ENCODE results near the gene SHC1.

Gene SHC1

DNA sequence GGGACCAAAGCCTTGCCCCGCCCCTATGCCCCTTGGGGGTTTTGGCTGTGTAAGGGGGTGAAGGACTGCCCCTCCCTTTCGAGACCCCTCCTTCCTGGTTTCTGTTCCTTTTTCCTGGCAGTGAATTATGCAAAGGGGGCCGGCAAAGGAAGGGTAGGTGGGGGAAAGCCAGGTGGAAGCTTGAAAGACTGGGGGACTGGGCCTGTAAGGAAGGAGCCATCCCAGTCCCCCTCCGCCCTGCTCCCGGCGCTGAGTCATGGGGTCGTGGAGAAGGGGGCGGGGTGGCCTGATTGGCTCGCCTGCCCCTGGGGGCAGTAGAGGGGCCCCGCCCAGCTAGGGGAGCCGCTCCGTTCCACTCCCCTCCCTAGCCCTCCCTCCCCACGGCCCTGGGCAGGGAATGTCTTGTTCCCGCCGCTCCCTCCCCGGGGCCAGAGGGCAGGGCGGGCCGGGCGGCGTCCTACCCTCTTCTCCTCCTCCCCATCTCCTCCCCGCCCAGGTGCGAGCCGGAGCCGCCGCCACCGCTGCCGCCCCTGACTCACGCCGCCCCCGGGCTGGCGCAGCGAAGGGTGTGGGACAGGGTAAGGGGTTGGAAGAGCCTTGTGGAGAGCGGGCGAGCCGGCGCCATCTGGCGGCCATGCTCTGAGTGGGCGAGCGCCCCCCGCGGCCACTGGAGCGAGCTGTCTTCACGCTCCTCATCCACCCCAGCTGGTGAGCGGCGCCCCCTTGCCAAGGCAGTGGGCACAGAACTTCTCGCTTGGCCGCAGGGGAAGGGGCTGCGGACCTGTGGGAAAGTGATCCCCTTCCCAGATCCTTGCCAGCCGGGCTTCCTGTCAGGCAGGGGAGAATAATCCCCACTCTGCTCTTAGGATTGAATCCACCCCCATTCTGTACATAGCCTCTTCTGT is 46.7 kb upstream of the SHC1 start (continued):
- TF ChIP-seq ZNF133 (tag by site-specific recombination; IDR thresholded peaks at IDR 0.05) = no peak
- no peak for TF ChIP-seq ZNF239 (tag by site-specific recombination; IDR thresholded peaks at IDR 0.05)
- no peak for TF ChIP-seq ZNF274 (IDR thresholded peaks at IDR 0.05; ENCODE audit: low read length)
- TF ChIP-seq ZNF274 (tag by site-specific recombination; IDR thresholded peaks at IDR 0.05; ENCODE audit: borderline replicate concordance) = no peak
- no peak for TF ChIP-seq ZNF837 (tag by site-specific recombination; IDR thresholded peaks at IDR 0.05)
- TF ChIP-seq ZNF423 (tag by site-specific recombination; IDR thresholded peaks at IDR 0.05) = no peak
- TF ChIP-seq ZNF785 (tag by site-specific recombination; IDR thresholded peaks at IDR 0.05) = peak; percentile 64
- TF ChIP-seq MEIS1 (CRISPR knock-in tag; IDR thresholded peaks at IDR 0.05; ENCODE audit: borderline replicate concordance) = no peak
- no peak; the same call in 1 of the 2 replicates for TF ChIP-seq MYNN (tag by site-specific recombination; IDR thresholded peaks at IDR 0.05; ENCODE audit: borderline replicate concordance)
- no peak for TF ChIP-seq ZNF555 (tag by site-specific recombination; conservative IDR thresholded peaks at IDR 0.05)
- TF ChIP-seq ZNF48 (tag by site-specific recombination; IDR thresholded peaks at IDR 0.05) = no peak
- TF ChIP-seq KLF7 (tag by site-specific recombination; IDR thresholded peaks at IDR 0.05; ENCODE audit: borderline replicate concordance) = peak; percentile 98
- peak; percentile 99 for TF ChIP-seq ZFHX2 (tag by site-specific recombination; conservative IDR thresholded peaks at IDR 0.05)
- 0 out of 2 replicates have a peak, but pooled peaks have one; percentile 23 for TF ChIP-seq ZNF302 (tag by site-specific recombination; IDR thresholded peaks at IDR 0.05; ENCODE audit: low read depth)
- TF ChIP-seq ZNF211 (tag by site-specific recombination; IDR thresholded peaks at IDR 0.05; ENCODE audit: low read depth) = no peak
- TF ChIP-seq, protein P1, sequence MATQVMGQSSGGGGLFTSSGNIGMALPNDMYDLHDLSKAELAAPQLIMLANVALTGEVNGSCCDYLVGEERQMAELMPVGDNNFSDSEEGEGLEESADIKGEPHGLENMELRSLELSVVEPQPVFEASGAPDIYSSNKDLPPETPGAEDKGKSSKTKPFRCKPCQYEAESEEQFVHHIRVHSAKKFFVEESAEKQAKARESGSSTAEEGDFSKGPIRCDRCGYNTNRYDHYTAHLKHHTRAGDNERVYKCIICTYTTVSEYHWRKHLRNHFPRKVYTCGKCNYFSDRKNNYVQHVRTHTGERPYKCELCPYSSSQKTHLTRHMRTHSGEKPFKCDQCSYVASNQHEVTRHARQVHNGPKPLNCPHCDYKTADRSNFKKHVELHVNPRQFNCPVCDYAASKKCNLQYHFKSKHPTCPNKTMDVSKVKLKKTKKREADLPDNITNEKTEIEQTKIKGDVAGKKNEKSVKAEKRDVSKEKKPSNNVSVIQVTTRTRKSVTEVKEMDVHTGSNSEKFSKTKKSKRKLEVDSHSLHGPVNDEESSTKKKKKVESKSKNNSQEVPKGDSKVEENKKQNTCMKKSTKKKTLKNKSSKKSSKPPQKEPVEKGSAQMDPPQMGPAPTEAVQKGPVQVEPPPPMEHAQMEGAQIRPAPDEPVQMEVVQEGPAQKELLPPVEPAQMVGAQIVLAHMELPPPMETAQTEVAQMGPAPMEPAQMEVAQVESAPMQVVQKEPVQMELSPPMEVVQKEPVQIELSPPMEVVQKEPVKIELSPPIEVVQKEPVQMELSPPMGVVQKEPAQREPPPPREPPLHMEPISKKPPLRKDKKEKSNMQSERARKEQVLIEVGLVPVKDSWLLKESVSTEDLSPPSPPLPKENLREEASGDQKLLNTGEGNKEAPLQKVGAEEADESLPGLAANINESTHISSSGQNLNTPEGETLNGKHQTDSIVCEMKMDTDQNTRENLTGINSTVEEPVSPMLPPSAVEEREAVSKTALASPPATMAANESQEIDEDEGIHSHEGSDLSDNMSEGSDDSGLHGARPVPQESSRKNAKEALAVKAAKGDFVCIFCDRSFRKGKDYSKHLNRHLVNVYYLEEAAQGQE (tag by site-specific recombination; IDR thresholded peaks at IDR 0.05) = peak; percentile 61
- TF ChIP-seq ZBTB20 (tag by site-specific recombination; IDR thresholded peaks at IDR 0.05) = peak; percentile 96
- no peak for TF ChIP-seq ZFP41 (tag by site-specific recombination; IDR thresholded peaks at IDR 0.05; ENCODE audit: borderline replicate concordance)
- peak; percentile 100 for TF ChIP-seq HIC1 (tag by site-specific recombination; IDR thresholded peaks at IDR 0.05)
- TF ChIP-seq ZNF138 (tag by site-specific recombination; IDR thresholded peaks at IDR 0.05; ENCODE audit: borderline replicate concordance) = no peak
- peak; percentile 100 for TF ChIP-seq CTCF (tag by site-specific recombination; IDR thresholded peaks at IDR 0.05)
- peak; percentile 13; the same call in 1 of the 2 replicates for TF ChIP-seq ZNF146 (tag by site-specific recombination; IDR thresholded peaks at IDR 0.05)
- TF ChIP-seq ZNF157 (tag by site-specific recombination; IDR thresholded peaks at IDR 0.05) = no peak
- no peak for TF ChIP-seq ZNF530 (tag by site-specific recombination; IDR thresholded peaks at IDR 0.05; ENCODE audit: low read depth)
- TF ChIP-seq, protein P2, sequence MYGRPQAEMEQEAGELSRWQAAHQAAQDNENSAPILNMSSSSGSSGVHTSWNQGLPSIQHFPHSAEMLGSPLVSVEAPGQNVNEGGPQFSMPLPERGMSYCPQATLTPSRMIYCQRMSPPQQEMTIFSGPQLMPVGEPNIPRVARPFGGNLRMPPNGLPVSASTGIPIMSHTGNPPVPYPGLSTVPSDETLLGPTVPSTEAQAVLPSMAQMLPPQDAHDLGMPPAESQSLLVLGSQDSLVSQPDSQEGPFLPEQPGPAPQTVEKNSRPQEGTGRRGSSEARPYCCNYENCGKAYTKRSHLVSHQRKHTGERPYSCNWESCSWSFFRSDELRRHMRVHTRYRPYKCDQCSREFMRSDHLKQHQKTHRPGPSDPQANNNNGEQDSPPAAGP (tag by site-specific recombination; IDR thresholded peaks at IDR 0.05) = peak; percentile 98
- no peak for TF ChIP-seq ZNF701 (tag by site-specific recombination; IDR thresholded peaks at IDR 0.05)
- TF ChIP-seq ZNF266 (tag by site-specific recombination; IDR thresholded peaks at IDR 0.05; ENCODE audit: low read depth) = no peak
- 0 out of 2 replicates have a peak, but pooled peaks have one; percentile 15 for TF ChIP-seq PBX3 (CRISPR knock-in tag; IDR thresholded peaks at IDR 0.05)
- TF ChIP-seq ZNF248 (tag by site-specific recombination; IDR thresholded peaks at IDR 0.05) = no peak
- no peak for TF ChIP-seq ZNF140 (tag by site-specific recombination; IDR thresholded peaks at IDR 0.05)
- TF ChIP-seq ZSCAN23 (tag by site-specific recombination; IDR thresholded peaks at IDR 0.05) = 0 out of 2 replicates have a peak, but pooled peaks have one; percentile 22

Data from HEK293 (cell line).